ENCODE data around the gene OCIAD1. TPM values are rescaled to one million over a fixed set of nuclear protein-coding genes. Genes with fewer than 3 reads are reported as not detected.
A peak's percentile ranks its signal among the peaks of the same experiment; 100 is the strongest.

OCIAD1 gene
- total RNA-seq, 1 experiment from 2014 or later, result 133 TPM

DNA sequence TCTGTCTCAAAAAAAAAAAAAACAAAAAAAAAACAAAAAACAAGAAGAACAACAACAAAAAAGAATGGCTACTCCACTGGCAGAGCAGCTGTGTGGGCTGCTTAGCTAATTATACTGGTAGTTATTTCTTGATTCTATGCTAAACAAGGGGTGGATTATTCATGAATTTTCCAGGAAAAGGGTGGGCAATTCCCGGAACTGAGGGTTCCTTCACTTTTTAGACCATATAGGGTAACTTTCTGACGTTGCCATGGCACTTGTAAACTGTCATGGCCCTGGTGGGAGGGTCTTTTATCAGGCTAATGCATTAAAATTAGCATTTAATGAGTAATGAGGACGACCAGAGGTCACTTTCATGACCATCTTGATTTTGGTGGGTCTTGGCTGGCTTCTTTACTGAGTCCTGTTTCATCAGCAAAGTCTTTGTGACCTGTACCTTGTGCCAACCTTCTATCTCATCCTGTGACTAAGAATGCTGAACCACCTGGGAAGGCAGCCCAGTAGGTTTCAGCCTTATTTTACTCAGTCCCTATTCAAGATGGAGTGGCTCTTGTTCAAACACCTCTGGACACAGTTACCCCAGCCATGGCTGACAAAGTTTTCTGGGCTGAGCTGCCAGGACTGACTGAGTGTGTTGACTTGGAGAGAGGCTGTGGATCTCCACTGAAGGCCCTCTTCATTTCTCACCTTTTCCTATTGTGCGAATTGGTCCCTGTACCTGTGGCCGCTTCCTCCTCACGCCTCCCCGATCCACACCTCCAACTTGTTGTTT is 77.0 kb downstream of the OCIAD1 start:
- no peaks in the 10 kb centered on the region for H3K36me3 ChIP-seq (ENCODE audit: control insufficient read depth, insufficient read depth, low read length)
- H3K36me3 Mint-ChIP-seq (ENCODE audit: insufficient read depth, unreplicated experiment), result no peaks in the 10 kb centered on the region
- no peaks in the 10 kb centered on the region for H3K9me3 Mint-ChIP-seq (ENCODE audit: unreplicated experiment)
- intact Hi-C loops (cut with micrococcal nuclease; ENCODE audit: unreplicated experiment), result loop anchor here (5.0 kb wide), 1 partner anchor 54 kb away; no protein-coding TSS in a partner anchor
- H3K4me1 Mint-ChIP-seq (ENCODE audit: low read depth, unreplicated experiment), result peaks cover 11% of the 10 kb centered on the region
- ChIA-PET CTCF (no interaction called here), POLR2A (no interaction called here)
- no peaks in the 10 kb centered on the region for H3K27me3 ChIP-seq (replicated peaks; ENCODE audit: control insufficient read depth, insufficient read depth, low read length)
- no TSS peak for BruUV-seq (replicated peaks)
- TF ChIP-seq, protein P1, sequence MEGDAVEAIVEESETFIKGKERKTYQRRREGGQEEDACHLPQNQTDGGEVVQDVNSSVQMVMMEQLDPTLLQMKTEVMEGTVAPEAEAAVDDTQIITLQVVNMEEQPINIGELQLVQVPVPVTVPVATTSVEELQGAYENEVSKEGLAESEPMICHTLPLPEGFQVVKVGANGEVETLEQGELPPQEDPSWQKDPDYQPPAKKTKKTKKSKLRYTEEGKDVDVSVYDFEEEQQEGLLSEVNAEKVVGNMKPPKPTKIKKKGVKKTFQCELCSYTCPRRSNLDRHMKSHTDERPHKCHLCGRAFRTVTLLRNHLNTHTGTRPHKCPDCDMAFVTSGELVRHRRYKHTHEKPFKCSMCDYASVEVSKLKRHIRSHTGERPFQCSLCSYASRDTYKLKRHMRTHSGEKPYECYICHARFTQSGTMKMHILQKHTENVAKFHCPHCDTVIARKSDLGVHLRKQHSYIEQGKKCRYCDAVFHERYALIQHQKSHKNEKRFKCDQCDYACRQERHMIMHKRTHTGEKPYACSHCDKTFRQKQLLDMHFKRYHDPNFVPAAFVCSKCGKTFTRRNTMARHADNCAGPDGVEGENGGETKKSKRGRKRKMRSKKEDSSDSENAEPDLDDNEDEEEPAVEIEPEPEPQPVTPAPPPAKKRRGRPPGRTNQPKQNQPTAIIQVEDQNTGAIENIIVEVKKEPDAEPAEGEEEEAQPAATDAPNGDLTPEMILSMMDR (IDR thresholded peaks at IDR 0.05; ENCODE audit: insufficient read depth in 1 of 2, low read depth in 1 of 2, low read length in 1 of 2, severe bottlenecking in 1 of 2, unreplicated experiment in 1 of 2), result no peak
- H3K4me1 ChIP-seq, result peaks cover 15% of the 10 kb centered on the region; the same call in 1 of the 2 replicates
- DNase-seq, result no peak
- H3K4me3 Mint-ChIP-seq (ENCODE audit: unreplicated experiment), result no peak overlapping the region
- no peak overlapping the region for H3K4me3 ChIP-seq (ENCODE audit: low read depth, low read length)
- no peaks in the 10 kb centered on the region for H3K27me3 Mint-ChIP-seq (ENCODE audit: insufficient read depth, unreplicated experiment)
- no peak overlapping the region for H3K27ac Mint-ChIP-seq (ENCODE audit: unreplicated experiment)
- no peaks in the 10 kb centered on the region for H3K9me3 ChIP-seq

GRCh38 chr4:48908687-48909086 is 77.8 kb downstream of the OCIAD1 start:
- H3K27me3 Mint-ChIP-seq (ENCODE audit: insufficient read depth, unreplicated experiment), result no peaks in the 10 kb centered on the region
- ChIA-PET CTCF (no interaction called here), POLR2A (no interaction called here)
- intact Hi-C loops (cut with micrococcal nuclease; ENCODE audit: unreplicated experiment), result loop anchor here (5.0 kb wide), 1 partner anchor 54 kb away; no protein-coding TSS in a partner anchor
- Histone ChIP-seq H3K4me1 (peaks cover 15% of the 10 kb centered on the region; the same call in 1 of the 2 replicates), H3K9me3 (no peaks in the 10 kb centered on the region), H3K4me3 (ENCODE audit: low read depth, low read length) (no peak overlapping the region), H3K36me3 (ENCODE audit: control insufficient read depth, insufficient read depth, low read length) (no peaks in the 10 kb centered on the region), H3K27me3 (replicated peaks; ENCODE audit: control insufficient read depth, insufficient read depth, low read length) (no peaks in the 10 kb centered on the region)
- DNase-seq, result no peak
- no peaks in the 10 kb centered on the region for H3K9me3 Mint-ChIP-seq (ENCODE audit: unreplicated experiment)
- H3K4me1 Mint-ChIP-seq (ENCODE audit: low read depth, unreplicated experiment), result peaks cover 11% of the 10 kb centered on the region
- H3K27ac Mint-ChIP-seq (ENCODE audit: unreplicated experiment), result no peak overlapping the region
- no peaks in the 10 kb centered on the region for H3K36me3 Mint-ChIP-seq (ENCODE audit: insufficient read depth, unreplicated experiment)
- no TSS peak for BruUV-seq (replicated peaks)
- no peak overlapping the region for H3K4me3 Mint-ChIP-seq (ENCODE audit: unreplicated experiment)
- TF ChIP-seq, protein P1 (IDR thresholded peaks at IDR 0.05; ENCODE audit: insufficient read depth in 1 of 2, low read depth in 1 of 2, low read length in 1 of 2, severe bottlenecking in 1 of 2, unreplicated experiment in 1 of 2), result no peak

DNA sequence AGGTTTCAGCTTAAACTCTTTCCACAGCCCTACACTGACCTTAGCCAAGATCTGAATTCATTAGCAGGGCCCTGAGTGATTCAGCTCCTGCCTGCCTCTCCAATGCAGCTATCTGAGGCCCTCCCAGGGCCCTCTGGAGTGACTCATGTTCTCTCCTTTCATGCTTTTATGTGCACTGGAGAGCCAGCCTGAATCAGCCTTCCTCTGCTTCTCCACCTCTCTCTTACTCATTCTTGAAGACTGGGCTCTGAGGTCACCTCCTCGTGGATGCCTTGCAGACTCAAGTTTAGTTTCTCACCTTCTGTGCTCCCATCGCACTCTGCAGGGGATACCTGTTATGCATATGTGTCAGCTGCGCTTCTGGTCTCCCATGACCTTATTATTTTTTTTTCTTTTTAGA is 78.8 kb downstream of the OCIAD1 start:
- no peaks in the 10 kb centered on the region for H3K27me3 ChIP-seq (replicated peaks; ENCODE audit: control insufficient read depth, insufficient read depth, low read length)
- TF ChIP-seq, protein P1 (IDR thresholded peaks at IDR 0.05; ENCODE audit: insufficient read depth in 1 of 2, low read depth in 1 of 2, low read length in 1 of 2, severe bottlenecking in 1 of 2, unreplicated experiment in 1 of 2), result no peak
- Mint-ChIP-seq H3K27me3 (ENCODE audit: insufficient read depth, unreplicated experiment) (no peaks in the 10 kb centered on the region), H3K9me3 (ENCODE audit: unreplicated experiment) (no peaks in the 10 kb centered on the region), H3K4me1 (ENCODE audit: low read depth, unreplicated experiment) (peaks cover 8% of the 10 kb centered on the region), H3K4me3 (ENCODE audit: unreplicated experiment) (no peak overlapping the region), H3K36me3 (ENCODE audit: insufficient read depth, unreplicated experiment) (no peaks in the 10 kb centered on the region), H3K27ac (ENCODE audit: unreplicated experiment) (no peak overlapping the region)
- ChIA-PET CTCF (no interaction called here), POLR2A (no interaction called here)
- no peaks in the 10 kb centered on the region for H3K36me3 ChIP-seq (ENCODE audit: control insufficient read depth, insufficient read depth, low read length)
- intact Hi-C loops (cut with micrococcal nuclease; ENCODE audit: unreplicated experiment), result loop anchor here (5.0 kb wide), 1 partner anchor 53 kb away; no protein-coding TSS in a partner anchor
- no peaks in the 10 kb centered on the region for H3K9me3 ChIP-seq
- H3K4me3 ChIP-seq (ENCODE audit: low read depth, low read length), result no peak overlapping the region
- peak; percentile 15 to 39 for DNase-seq
- no TSS peak for BruUV-seq (replicated peaks)
- peaks cover 13% of the 10 kb centered on the region; the same call in 1 of the 2 replicates for H3K4me1 ChIP-seq
